DMS 273 treated with DMSO at 0.1 percent for 48 hours (cell line): ENCODE results near the gene ODF4.
A peak's percentile ranks its signal among the peaks of the same experiment; 100 is the strongest.
"Not testable (repeated sequence)": the region's sequence is repeated elsewhere in the genome, so short reads cannot be mapped to it uniquely, and the experiment has no call there.

Experiments
- DNase-seq: peaks from one replicate; lab custom pipeline; 2025; lab: John Stamatoyannopoulos, UW

Gene ODF4

GRCh38 chr17:8326511-8327302 is 12.9 kb upstream of the ODF4 start:
- DNase-seq = no peak

GRCh38 chr17:8327303-8327649 is 12.4 kb upstream of the ODF4 start:
- no peak for DNase-seq

- no peak for DNase-seq
Measured at GRCh38 chr17:8332128-8332527, 7.5 kb upstream of the ODF4 start.

- DNase-seq = no peak
Measured at GRCh38 chr17:8332688-8333087, 7.0 kb upstream of the ODF4 start.

- no peak for DNase-seq
Measured at GRCh38 chr17:8333281-8333680, 6.4 kb upstream of the ODF4 start.

GRCh38 chr17:8337802-8338752 is 1.6 kb upstream of the ODF4 start:
- DNase-seq = no peak

GRCh38 chr17:8338753-8339140 is 893 bp upstream of the ODF4 start:
- DNase-seq = no peak

GRCh38 chr17:8341456-8341855 is 1.8 kb downstream of the ODF4 start:
- no peak for DNase-seq

GRCh38 chr17:8345052-8345690 is 5.5 kb downstream of the ODF4 start:
- DNase-seq = no peak

GRCh38 chr17:8345951-8346665 is 6.5 kb downstream of the ODF4 start:
- no peak for DNase-seq

GRCh38 chr17:8347001-8347400 is 7.4 kb downstream of the ODF4 start:
- DNase-seq = not testable (repeated sequence)

GRCh38 chr17:8350339-8350738 is 10.7 kb downstream of the ODF4 start:
- DNase-seq = no peak

- no peak for DNase-seq
Measured at GRCh38 chr17:8353736-8354135, 14.1 kb downstream of the ODF4 start.

GRCh38 chr17:8354236-8354635 is 14.6 kb downstream of the ODF4 start:
- no peak for DNase-seq

GRCh38 chr17:8357910-8358309 is 18.3 kb downstream of the ODF4 start:
- DNase-seq = no peak

GRCh38 chr17:8359769-8360168 is 20.1 kb downstream of the ODF4 start:
- peak; percentile 86 for DNase-seq

- peak; percentile 21 for DNase-seq
Measured at GRCh38 chr17:8360260-8360659, 20.6 kb downstream of the ODF4 start.

- DNase-seq = no peak
Measured at GRCh38 chr17:8360751-8361150, 21.1 kb downstream of the ODF4 start.

- DNase-seq = no peak
Measured at GRCh38 chr17:8362651-8363332, 23.2 kb downstream of the ODF4 start.

GRCh38 chr17:8365143-8365542 is 25.5 kb downstream of the ODF4 start:
- no peak for DNase-seq

- DNase-seq = no peak
Measured at GRCh38 chr17:8366231-8366630, 26.6 kb downstream of the ODF4 start.
